ENCODE measurements around the gene DMD.

- TF ChIP-seq EZH2phosphoT487 (IDR thresholded peaks at IDR 0.05; ENCODE audit: insufficient read depth, low read depth): no peak
- TF ChIP-seq EZH2 (IDR thresholded peaks at IDR 0.05; ENCODE audit: insufficient read depth, poor library complexity, severe bottlenecking): no peak
Measured at GRCh38 chrX:31279359-31279758, 1932.0 kb downstream of the DMD start.

All from GM23248 (cell line).